ENCODE results near the gene SFXN1.

GRCh38 chr5:175508896-175509295 is 30.5 kb downstream of the SFXN1 start:
- TF ChIP-seq, protein P1, sequence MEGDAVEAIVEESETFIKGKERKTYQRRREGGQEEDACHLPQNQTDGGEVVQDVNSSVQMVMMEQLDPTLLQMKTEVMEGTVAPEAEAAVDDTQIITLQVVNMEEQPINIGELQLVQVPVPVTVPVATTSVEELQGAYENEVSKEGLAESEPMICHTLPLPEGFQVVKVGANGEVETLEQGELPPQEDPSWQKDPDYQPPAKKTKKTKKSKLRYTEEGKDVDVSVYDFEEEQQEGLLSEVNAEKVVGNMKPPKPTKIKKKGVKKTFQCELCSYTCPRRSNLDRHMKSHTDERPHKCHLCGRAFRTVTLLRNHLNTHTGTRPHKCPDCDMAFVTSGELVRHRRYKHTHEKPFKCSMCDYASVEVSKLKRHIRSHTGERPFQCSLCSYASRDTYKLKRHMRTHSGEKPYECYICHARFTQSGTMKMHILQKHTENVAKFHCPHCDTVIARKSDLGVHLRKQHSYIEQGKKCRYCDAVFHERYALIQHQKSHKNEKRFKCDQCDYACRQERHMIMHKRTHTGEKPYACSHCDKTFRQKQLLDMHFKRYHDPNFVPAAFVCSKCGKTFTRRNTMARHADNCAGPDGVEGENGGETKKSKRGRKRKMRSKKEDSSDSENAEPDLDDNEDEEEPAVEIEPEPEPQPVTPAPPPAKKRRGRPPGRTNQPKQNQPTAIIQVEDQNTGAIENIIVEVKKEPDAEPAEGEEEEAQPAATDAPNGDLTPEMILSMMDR (conservative IDR thresholded peaks at IDR 0.05; ENCODE audit: low read length) = no peak
- TF ChIP-seq EZH2phosphoT487 (IDR thresholded peaks at IDR 0.05; ENCODE audit: borderline replicate concordance, low read depth, low read length) = no peak
